ENCODE measurements around the gene WDR91. TPM values are rescaled to one million over a fixed set of nuclear protein-coding genes. Genes with fewer than 3 reads are reported as not detected.

Gene WDR91
- 19.0 TPM for total RNA-seq

DNA sequence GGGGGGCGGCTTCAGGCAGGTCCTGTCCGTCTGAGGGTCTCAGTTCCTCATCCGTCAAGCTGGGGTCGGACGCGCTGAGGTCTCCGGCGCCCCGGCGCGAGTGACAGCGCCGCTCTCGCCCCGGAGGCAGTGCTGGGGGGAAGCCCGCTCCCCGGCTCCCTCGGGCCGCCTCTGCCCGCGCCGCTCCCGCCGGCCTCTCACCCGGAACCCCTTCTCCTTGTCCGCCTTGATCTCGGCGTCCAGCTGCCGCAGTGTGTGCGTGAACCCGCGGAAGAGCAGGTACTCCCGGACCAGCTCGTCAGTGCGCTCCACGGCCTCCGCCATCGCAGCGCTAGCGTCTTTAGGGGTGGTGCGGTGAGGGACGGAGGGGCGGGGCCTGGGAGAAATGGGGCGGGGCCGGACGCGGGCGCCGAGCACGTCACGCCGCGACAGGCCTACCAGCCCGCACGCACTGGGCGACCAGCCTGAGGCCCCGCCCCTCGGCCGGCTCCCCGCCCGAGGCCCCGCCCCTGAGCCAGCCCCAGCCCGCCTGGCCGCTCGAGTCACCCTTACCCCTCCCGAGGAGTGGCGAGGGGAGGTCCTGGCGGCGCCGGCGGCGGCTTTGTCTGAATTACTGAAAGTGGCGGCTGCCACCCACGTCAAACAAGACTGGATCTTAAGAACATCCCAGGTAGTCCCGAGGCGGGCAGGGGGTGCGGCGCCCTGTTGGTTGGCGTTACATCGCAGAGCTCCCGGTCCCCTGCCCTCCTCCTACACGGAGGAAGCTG, at the start of gene WDR91:
Gene WDR91, minus strand, starts transcription at position 348 of the 767 bp plus-strand sequence. Its CDS starts 24 bp downstream, at position 324.

DNA sequence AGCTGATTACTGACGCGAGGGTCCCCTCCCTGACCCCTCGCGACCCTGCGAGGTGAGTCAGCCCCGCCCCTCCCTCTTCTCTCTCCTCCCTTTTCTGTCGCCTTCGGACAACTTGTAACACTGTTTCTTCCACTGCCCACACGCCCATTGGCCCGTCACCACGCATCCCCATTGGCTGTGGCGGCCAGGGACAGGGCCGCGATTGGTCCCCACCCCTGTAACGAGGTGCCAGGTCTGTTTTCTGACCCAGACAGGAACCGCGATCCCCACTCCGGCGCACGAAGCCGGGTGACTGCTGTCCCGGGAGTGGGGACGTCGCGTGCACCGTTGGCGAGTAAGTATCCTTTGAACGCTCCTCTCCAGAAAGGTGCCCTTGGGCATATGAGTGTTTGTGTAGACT, 22.2 kb upstream of the WDR91 start, which contains the start of gene STRA8:
Gene STRA8, plus strand, starts transcription at position 269 of the 400 bp plus-strand sequence. CDS start 6,687 bp downstream, outside the sequence.

DNA sequence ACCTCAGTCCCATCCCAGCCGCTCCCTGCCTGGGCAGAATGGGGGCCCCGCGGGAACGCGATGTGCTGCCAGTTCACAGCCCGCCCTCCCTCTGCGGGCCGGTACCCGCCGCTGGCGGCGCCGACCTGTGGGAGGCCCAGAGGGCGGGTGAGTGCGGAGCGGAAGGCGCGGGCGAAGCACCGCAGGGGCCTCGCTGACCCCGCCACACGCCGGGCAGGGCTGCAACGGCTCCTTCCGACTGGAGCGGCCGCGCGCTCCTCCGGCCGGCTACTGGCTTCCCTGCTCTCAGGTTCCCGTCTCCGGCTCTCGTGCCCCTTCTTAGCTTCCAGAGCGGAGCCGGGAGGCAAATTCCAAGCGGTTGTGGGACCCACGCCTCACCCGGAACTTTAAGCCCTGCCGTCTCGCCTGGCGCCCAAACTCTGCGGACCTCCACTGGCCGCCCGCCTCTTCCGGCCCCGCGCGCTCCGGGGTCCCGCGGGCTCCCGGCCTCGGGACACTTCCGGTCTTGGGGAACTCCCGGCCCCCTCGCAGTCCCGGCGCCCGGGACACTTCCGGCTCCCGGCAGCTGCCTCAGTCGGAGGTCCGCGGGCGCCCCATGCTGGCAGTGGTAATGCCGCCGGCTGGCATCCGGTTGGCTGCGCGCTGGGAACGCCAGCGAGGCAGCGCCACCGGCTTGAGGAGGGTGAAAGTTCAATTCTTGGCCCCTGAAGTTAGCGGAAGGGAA, 40.9 kb downstream of the WDR91 start, which contains the start of gene CYREN:
Gene CYREN, minus strand, starts transcription at position 434 of the 724 bp plus-strand sequence. CDS start 1,785 bp downstream, outside the sequence.

DNA sequence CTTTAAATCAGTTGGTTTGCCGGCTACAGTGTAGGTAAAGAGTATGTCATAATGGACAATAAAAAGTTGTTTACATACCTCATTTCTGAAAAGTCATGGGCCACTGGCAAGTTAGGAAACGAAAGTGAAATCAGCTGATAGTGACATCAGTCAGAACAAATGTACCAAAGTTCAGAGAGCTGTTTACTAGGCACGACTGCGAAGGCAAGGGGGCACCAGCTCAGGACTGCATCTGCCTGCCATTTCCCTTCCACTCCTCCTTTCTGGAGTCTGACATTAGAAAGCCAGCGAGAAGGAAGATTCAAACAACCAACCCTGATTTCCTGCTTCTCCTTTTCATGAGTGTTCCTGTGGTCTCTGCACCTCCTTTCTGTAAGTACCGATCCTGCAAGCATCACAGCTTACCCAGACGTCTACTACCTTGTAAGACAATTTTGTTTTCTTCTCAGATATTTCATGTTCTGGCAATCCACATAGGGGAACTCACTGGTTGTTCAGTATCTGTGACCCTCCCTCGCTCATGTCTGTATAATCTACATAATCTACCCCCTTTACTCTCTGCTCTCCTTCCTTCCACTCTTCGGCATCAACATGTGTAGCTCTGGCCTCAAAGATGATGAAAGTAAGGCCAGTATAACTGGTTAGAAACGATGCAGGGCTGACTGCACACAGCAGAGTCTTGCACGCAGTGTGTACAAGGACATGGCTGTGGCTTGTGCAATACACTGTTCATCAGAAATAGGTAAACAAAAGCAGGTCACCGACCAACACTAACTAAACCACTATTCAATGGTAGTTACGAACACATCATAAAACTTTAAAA, 63.2 kb downstream of the WDR91 start, which contains the start of gene TMEM140:
Gene TMEM140, plus strand, starts transcription at position 174 of the 823 bp plus-strand sequence. CDS start 16,370 bp downstream, outside the sequence.

Other genes starting within 250 kb of the WDR91 start
- gene AGBL3, start 225.0 kb downstream of the WDR91 start, total RNA-seq = 5.8 TPM
- 4.1 TPM for gene TMEM140, start 63.5 kb downstream of the WDR91 start, total RNA-seq
- gene CYREN, start 40.8 kb downstream of the WDR91 start, total RNA-seq = 39.7 TPM
- gene STRA8, start 22.3 kb upstream of the WDR91 start, total RNA-seq = not detected